Neural cell (in vitro differentiated cells): ENCODE results near the gene PHOSPHO2. TPM values are rescaled to one million over a fixed set of nuclear protein-coding genes. Genes with fewer than 3 reads are reported as not detected.
A peak's percentile ranks its signal among the peaks of the same experiment; 100 is the strongest.

Source experiments
- H2AFZ ChIP-seq: fragments of 200-600, 300-800 bp; sonication (generic), shearing (Covaris generic); 2 replicates; pipeline ENCODE4 v1.6.0; 2014; ENCODE audit warnings: low read depth, mild to moderate bottlenecking, antibody characterized with exemption, low read length, moderate library complexity
- H3F3A ChIP-seq: fragments of 200-600 bp; shearing (Covaris generic); 2 replicates; pipeline ENCODE4 v1.6.1; 2016; ENCODE audit warnings: mild to moderate bottlenecking, moderate library complexity, mixed read lengths, antibody characterized with exemption, low read length; ENCODE audit not compliant: insufficient read depth, poor library complexity, severe bottlenecking
- H3K27ac ChIP-seq: fragments of 200-600, 300-800 bp; sonication (generic), shearing (Covaris generic); 2 replicates; pipeline ENCODE4 v1.5.1; 2014; ENCODE audit warnings: mild to moderate bottlenecking, low read length, moderate library complexity
- H3K27me3 ChIP-seq: fragments of 300-800, 200-600 bp; sonication (generic), shearing (Covaris generic); 2 replicates; pipeline ENCODE4 v1.6.0; 2014; ENCODE audit warnings: mild to moderate bottlenecking, low read depth, low read length, moderate library complexity; ENCODE audit not compliant: insufficient read depth
- H3K36me3 ChIP-seq: fragments of 300-800, 200-600 bp; sonication (generic), shearing (Covaris generic); 2 replicates; pipeline ENCODE4 v1.5.1; 2014; ENCODE audit warnings: mild to moderate bottlenecking, antibody characterized with exemption, low read length, moderate library complexity; ENCODE audit not compliant: insufficient read depth
- H3K4me2 ChIP-seq: fragments of 300-800, 200-600 bp; sonication (generic), shearing (Covaris generic); 2 replicates; pipeline ENCODE4 v1.6.0; 2014; ENCODE audit warnings: mild to moderate bottlenecking, low read length
- H3K4me3 ChIP-seq: fragments of 300-800, 200-600 bp; sonication (generic), shearing (Covaris generic); 2 replicates; pipeline ENCODE4 v1.5.1; 2014; ENCODE audit warnings: mild to moderate bottlenecking, low read length, moderate library complexity
- H3K79me2 ChIP-seq: fragments of 200-600 bp; shearing (Covaris generic); replicated peaks from 2 replicates; pipeline ENCODE4 v1.6.0; 2014; ENCODE audit warnings: mild to moderate bottlenecking, low read length, moderate library complexity; ENCODE audit not compliant: insufficient read depth
- H3K9ac ChIP-seq: fragments of 300-800, 200-600 bp; sonication (generic), shearing (Covaris generic); 2 replicates; pipeline ENCODE4 v1.6.1; 2016; ENCODE audit warnings: mild to moderate bottlenecking, low read length, mixed read lengths
- H3K9me2 ChIP-seq: fragments of 200-600 bp; shearing (Covaris generic); 2 replicates; pipeline ENCODE4 v1.6.1; 2016; ENCODE audit warnings: mild to moderate bottlenecking, low read length, mixed read lengths; ENCODE audit not compliant: insufficient read depth
- H3K9me3 ChIP-seq: fragments of 200-600, 300-800 bp; sonication (generic), shearing (Covaris generic); 2 replicates; pipeline ENCODE4 v1.6.1; 2016; ENCODE audit warnings: mild to moderate bottlenecking, mixed run types, low read length, moderate library complexity, mixed read lengths
- H4K20me1 ChIP-seq: fragments of 200-600 bp; shearing (Covaris generic); 2 replicates; pipeline ENCODE4 v1.6.1; 2016; ENCODE audit warnings: mild to moderate bottlenecking, mixed run types; ENCODE audit not compliant: insufficient read depth
- EP300 ChIP-seq: fragments of 450-650 bp; conservative IDR thresholded peaks from 2 replicates; pipeline ENCODE4 v1.6.1; 2014; ENCODE audit warnings: antibody characterized with exemption, mild to moderate bottlenecking, moderate library complexity; ENCODE audit not compliant: poor library complexity, severe bottlenecking
- EZH2 ChIP-seq: fragments of 200-600, 300-800 bp; shearing (Covaris generic), sonication (generic); IDR thresholded peaks from 2 replicates; pipeline ENCODE4 v1.6.1; 2014; ENCODE audit warnings: antibody characterized with exemption, low read length, borderline replicate concordance, mild to moderate bottlenecking; ENCODE audit not compliant: insufficient read depth, poor library complexity, severe bottlenecking
- MXI1 ChIP-seq: fragments of 450-650 bp; conservative IDR thresholded peaks from 2 replicates; pipeline ENCODE4 v1.6.1; 2014; ENCODE audit warnings: antibody characterized with exemption, mild to moderate bottlenecking; ENCODE audit not compliant: poor library complexity, severe bottlenecking
- POLR2AphosphoS5 ChIP-seq: IDR thresholded peaks from 2 replicates; pipeline ENCODE4 v1.6.1; 2012
- RAD21 ChIP-seq: fragments of 450-650 bp; conservative IDR thresholded peaks from 2 replicates; pipeline ENCODE4 v1.6.1; 2014; ENCODE audit warnings: antibody characterized with exemption, mild to moderate bottlenecking, moderate library complexity
- REST ChIP-seq: IDR thresholded peaks from 2 replicates; pipeline ENCODE4 v1.6.1; 2012; ENCODE audit warnings: borderline replicate concordance
- SMC3 ChIP-seq: fragments of 450-650 bp; conservative IDR thresholded peaks from 2 replicates; pipeline ENCODE4 v1.6.1; 2014; ENCODE audit warnings: antibody characterized with exemption, mild to moderate bottlenecking, moderate library complexity; ENCODE audit not compliant: poor library complexity
- TAF1 ChIP-seq: IDR thresholded peaks from 2 replicates; pipeline ENCODE4 v1.6.1; 2012; ENCODE audit warnings: low read depth
- polyA plus RNA-seq: library from polyadenylated mRNA; depleted of rRNA; stranded (reverse); fragments of >200 nt; gene quantifications from 2 replicates; pipeline ENCODE4 v1.2.3, GENCODE V29; 2014
- TF ChIP-seq, protein P1 (sequence below): fragments of 450-650 bp; IDR thresholded peaks from 2 replicates; pipeline ENCODE4 v1.5.1; 2014; ENCODE audit warnings: antibody characterized with exemption, mild to moderate bottlenecking, moderate library complexity; ENCODE audit not compliant: poor library complexity, severe bottlenecking

PHOSPHO2 gene
- polyA plus RNA-seq, 1 donor from 2014 or later, result 25.4 TPM

- Histone ChIP-seq H3K9me2 (no peaks in the 10 kb centered on the region), H3K79me2 (peaks cover 46% of the 10 kb centered on the region), H3K27me3 (no peaks in the 10 kb centered on the region), H3K9ac (peak overlapping the region; percentile 81), H3K4me3 (peak overlapping the region; percentile 73), H2AFZ (peak overlapping the region; percentile 38), H3F3A (no peaks in the 10 kb centered on the region), H3K9me3 (no peaks in the 10 kb centered on the region), H3K27ac (peak overlapping the region; percentile 75), H3K36me3 (no peaks in the 10 kb centered on the region), H3K4me2 (peak overlapping the region; percentile 94), H4K20me1 (no peaks in the 10 kb centered on the region)
- TF ChIP-seq RAD21 (peak; percentile 18), EZH2 (no peak), MXI1 (no peak), REST (peak; percentile 37)
- TF ChIP-seq, protein P1, sequence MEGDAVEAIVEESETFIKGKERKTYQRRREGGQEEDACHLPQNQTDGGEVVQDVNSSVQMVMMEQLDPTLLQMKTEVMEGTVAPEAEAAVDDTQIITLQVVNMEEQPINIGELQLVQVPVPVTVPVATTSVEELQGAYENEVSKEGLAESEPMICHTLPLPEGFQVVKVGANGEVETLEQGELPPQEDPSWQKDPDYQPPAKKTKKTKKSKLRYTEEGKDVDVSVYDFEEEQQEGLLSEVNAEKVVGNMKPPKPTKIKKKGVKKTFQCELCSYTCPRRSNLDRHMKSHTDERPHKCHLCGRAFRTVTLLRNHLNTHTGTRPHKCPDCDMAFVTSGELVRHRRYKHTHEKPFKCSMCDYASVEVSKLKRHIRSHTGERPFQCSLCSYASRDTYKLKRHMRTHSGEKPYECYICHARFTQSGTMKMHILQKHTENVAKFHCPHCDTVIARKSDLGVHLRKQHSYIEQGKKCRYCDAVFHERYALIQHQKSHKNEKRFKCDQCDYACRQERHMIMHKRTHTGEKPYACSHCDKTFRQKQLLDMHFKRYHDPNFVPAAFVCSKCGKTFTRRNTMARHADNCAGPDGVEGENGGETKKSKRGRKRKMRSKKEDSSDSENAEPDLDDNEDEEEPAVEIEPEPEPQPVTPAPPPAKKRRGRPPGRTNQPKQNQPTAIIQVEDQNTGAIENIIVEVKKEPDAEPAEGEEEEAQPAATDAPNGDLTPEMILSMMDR, result no peak
Measured at GRCh38 chr2:169734169-169734847, 40.0 kb downstream of the PHOSPHO2 start.

GRCh38 chr2:169735623-169736022 lies 41.4 kb downstream of the PHOSPHO2 start:
- Histone ChIP-seq H3F3A (no peaks in the 10 kb centered on the region), H3K27me3 (no peaks in the 10 kb centered on the region), H3K27ac (no peak overlapping the region), H3K9me3 (no peaks in the 10 kb centered on the region), H4K20me1 (no peaks in the 10 kb centered on the region), H2AFZ (no peak overlapping the region), H3K9ac (peak overlapping the region; percentile 81), H3K9me2 (no peaks in the 10 kb centered on the region), H3K4me3 (peak overlapping the region; percentile 73), H3K79me2 (peaks cover 52% of the 10 kb centered on the region), H3K36me3 (no peaks in the 10 kb centered on the region), H3K4me2 (peak overlapping the region; percentile 94)
- TF ChIP-seq EP300, result no peak
- TF ChIP-seq TAF1, result no peak
- TF ChIP-seq MXI1, result no peak
- no peak for TF ChIP-seq REST
- TF ChIP-seq RAD21, result no peak
- TF ChIP-seq, protein P1, result no peak
- no peak for TF ChIP-seq EZH2
- TF ChIP-seq POLR2AphosphoS5, result no peak
- no peak for TF ChIP-seq SMC3
